HepG2 (cell line): Measurements from ENCODE around the gene PIAS1. TPM values are rescaled to one million over a fixed set of nuclear protein-coding genes. Genes with fewer than 3 reads are reported as not detected.

Experiments
- ATAC-seq: fragments of 200-7000 bp; cut with Tn5 transposase; 3 replicates; pipeline ENCODE4 v1.9.1; 2020; ENCODE audit warnings: mild to moderate bottlenecking, moderate library complexity
- BruUV-seq: library from RNA; stranded (reverse); fragments of 400-500 nt; replicated peaks from 2 replicates; lab custom pipeline; 2021; lab: Mats Ljungman, UMichigan
- CTCF ChIA-PET: fragments of 300-600 bp; formaldehyde crosslinking; extraction: SDS; loops from one replicate; lab custom pipeline; 2021; ENCODE audit warnings: low total read pairs, inconsistent platforms, low intra/inter-chr PET ratio; lab: Yijun Ruan, JAX
- POLR2A ChIA-PET: fragments of 350-600 bp; sonication (Branson Sonifier 250); formaldehyde crosslinking; loops from one replicate; lab custom pipeline; 2020; ENCODE audit warnings: antibody characterized with exemption, inconsistent platforms; lab: Yijun Ruan, JAX
- DNase-seq: peaks from one replicate; pipeline ENCODE4 v3.0.0-alpha.2; 2015; ENCODE audit warnings: low spot score
- FAIRE-seq: peaks from 3 replicates; lab custom pipeline; 2011; peaks lifted over from hg19 to GRCh38; lab: Jason Lieb, UNC
- H2AFZ ChIP-seq: one replicate; pipeline ENCODE4 v1.6.1; 2011; ENCODE audit warnings: low read length, inconsistent platforms
- H3K27ac ChIP-seq: fragments of 300-600 bp; 3 replicates; pipeline ENCODE4 v1.8.0; 2011; ENCODE audit warnings: mixed run types, mild to moderate bottlenecking, mixed read lengths, low read length, inconsistent platforms; ENCODE audit not compliant: insufficient read depth; ENCODE audit errors: extremely low read length
- H3K27me3 ChIP-seq, 2 experiments: fragments of 200-600 bp in 1 of 2; 2 replicates in 1 of 2; 3 replicates in 1 of 2; pipeline versions ENCODE4 v1.6.0 to v1.8.0; 2011; ENCODE audit warnings: low read length in 2 of 2, mild to moderate bottlenecking in 2 of 2, moderate library complexity in 2 of 2, inconsistent platforms in 1 of 2; ENCODE audit not compliant: insufficient read depth in 2 of 2, control insufficient read depth in 1 of 2
- H3K36me3 ChIP-seq, 2 experiments: fragments of 200-600 bp in 1 of 2; replicated peaks in 1 of 2; 2 replicates in 1 of 2; 3 replicates in 1 of 2; pipeline versions ENCODE4 v1.5.1 to v1.8.0; 2011; ENCODE audit warnings: low read length in 2 of 2, inconsistent platforms in 1 of 2; ENCODE audit not compliant: insufficient read depth in 2 of 2, control insufficient read depth in 1 of 2
- H3K4me1 ChIP-seq: 2 replicates; pipeline ENCODE4 v1.5.1; 2012; ENCODE audit warnings: low read length, inconsistent platforms; ENCODE audit not compliant: insufficient read depth
- H3K4me2 ChIP-seq: 2 replicates; pipeline ENCODE4 v1.6.0; 2011; ENCODE audit warnings: low read depth, low read length, inconsistent platforms
- H3K4me3 ChIP-seq, 3 experiments: fragments of 200-600 bp in 1 of 3; sonication (generic), shearing (Covaris generic) in 1 of 3; replicated peaks in 1 of 3; 2 replicates each; pipeline ENCODE4 v1.5.1; 2011 to 2016; ENCODE audit warnings: low read length in 3 of 3, inconsistent platforms in 2 of 3, low read depth in 2 of 3, mild to moderate bottlenecking in 2 of 3, control low read depth in 1 of 3, mixed read lengths in 1 of 3; ENCODE audit not compliant: insufficient read depth in 1 of 3
- H3K79me2 ChIP-seq: one replicate; pipeline ENCODE4 v1.6.1; 2011; ENCODE audit warnings: low read length, inconsistent platforms; ENCODE audit not compliant: insufficient read depth
- H3K9ac ChIP-seq: 2 replicates; pipeline ENCODE4 v1.6.0; 2011; ENCODE audit warnings: mild to moderate bottlenecking, low read depth, low read length, inconsistent platforms; ENCODE audit not compliant: insufficient read depth
- H3K9me3 ChIP-seq: 2 replicates; pipeline ENCODE4 v1.5.1; 2012; ENCODE audit warnings: mild to moderate bottlenecking, low read length
- H4K20me1 ChIP-seq: 2 replicates; pipeline ENCODE4 v1.6.0; 2011; ENCODE audit warnings: inconsistent platforms, mild to moderate bottlenecking, low read length, moderate library complexity; ENCODE audit not compliant: insufficient read depth
- EP300 ChIP-seq, 3 experiments: sonication (generic) in 1 of 3; formaldehyde crosslinking in 1 of 3; IDR thresholded peaks; 2 replicates each; pipeline versions ENCODE4 v1.5.1 to v1.6.1; 2011 to 2020; ENCODE audit warnings: low read depth in 2 of 3, low read length in 2 of 3, borderline replicate concordance in 1 of 3, improper control_type of control experiment in 1 of 3, mild to moderate bottlenecking in 1 of 3, missing genetic modification reagents in 1 of 3, moderate library complexity in 1 of 3
- FOXA1 ChIP-seq, 2 experiments: fragments of 450-650 bp in 1 of 2; sonication (generic) in 1 of 2; formaldehyde crosslinking in 1 of 2; IDR thresholded peaks; 2 replicates each; pipeline versions ENCODE4 v1.4.0 to v1.6.1; 2016 to 2020; ENCODE audit warnings: missing genetic modification reagents in 1 of 2
- LCORL ChIP-seq, 2 experiments: fragments of 450-650 bp in 1 of 2; sonication (generic) in 1 of 2; formaldehyde crosslinking in 1 of 2; IDR thresholded peaks; 2 replicates each; pipeline versions ENCODE4 v1.5.0 to v1.6.1; 2017 to 2020; ENCODE audit warnings: antibody characterized with exemption in 1 of 2, missing genetic modification reagents in 1 of 2
- PCBP1 ChIP-seq: fragments of 200-400 bp; formaldehyde crosslinking; IDR thresholded peaks from 2 replicates; pipeline ENCODE4 v1.6.1; 2017; ENCODE audit warnings: mild to moderate bottlenecking, low read depth, low read length, borderline replicate concordance
- SRY ChIP-seq: sonication (generic); formaldehyde crosslinking; IDR thresholded peaks from 2 replicates; pipeline ENCODE4 v1.8.0; 2022; ENCODE audit warnings: mild to moderate bottlenecking, missing genetic modification reagents
- TBX3 ChIP-seq: fragments of 450-650 bp; IDR thresholded peaks from 2 replicates; pipeline ENCODE4 v1.6.1; 2017; ENCODE audit warnings: antibody characterized with exemption, mild to moderate bottlenecking, inconsistent platforms, borderline replicate concordance
- ZBTB38 ChIP-seq: sonication (generic); formaldehyde crosslinking; IDR thresholded peaks from 2 replicates; pipeline ENCODE4 v1.5.1; 2020; ENCODE audit warnings: mild to moderate bottlenecking, missing genetic modification reagents
- ZNF503 ChIP-seq: sonication (generic); formaldehyde crosslinking; IDR thresholded peaks from 2 replicates; pipeline ENCODE4 v1.4.0; 2020; ENCODE audit warnings: missing genetic modification reagents
- ZNF7 ChIP-seq: IDR thresholded peaks from 2 replicates; pipeline ENCODE4 v1.6.1; 2016; ENCODE audit warnings: missing biosample characterization, missing genetic modification reagents
- ZNF768 ChIP-seq: sonication (generic); formaldehyde crosslinking; IDR thresholded peaks from 2 replicates; pipeline ENCODE4 v1.4.0; 2020; ENCODE audit warnings: missing genetic modification reagents
- ZSCAN5A ChIP-seq: sonication (generic); formaldehyde crosslinking; IDR thresholded peaks from 2 replicates; pipeline ENCODE4 v1.8.0; 2022; ENCODE audit warnings: mild to moderate bottlenecking, missing genetic modification reagents, borderline replicate concordance
- whole genome bisulfite sequencing: methylation state at CpG from one replicate; pipeline ENCODE4 v1.1.6; 2017; ENCODE audit warnings: low lambda C conversion rate; 5-methylcytosine and 5-hydroxymethylcytosine counted together
- in situ Hi-C: cut with HindIII; loops from 2 replicates; pipeline ENCODE4 v1.10.0; 2017; ENCODE audit warnings: low pct_unique_long_range_greater_than_20kb; ENCODE audit not compliant: extremely low pct_ligation_motif_present
- intact Hi-C: fragments of 100-400 bp; cut with micrococcal nuclease; formaldehyde crosslinking; loops from one replicate; pipeline ENCODE4 v1.10.0; 2022; ENCODE audit not compliant: unreplicated experiment
- polyA plus RNA-seq, 8 experiments: library from polyadenylated mRNA; depleted of rRNA in 3 of 8; stranded (reverse) in 7 of 8; unstranded in 1 of 8; fragments of >200 nt; fragmentation: Illumina TruSeq in 4 of 8; extraction: Trizol in 4 of 8; gene quantifications; 2 replicates each; pipeline versions ENCODE4 v1.2.1 to v1.2.3, GENCODE V29; 2011 to 2016; ENCODE audit warnings: low read depth in 4 of 8, missing spikeins in 1 of 8, mixed read lengths in 1 of 8; ENCODE audit not compliant: insufficient read depth in 1 of 8
- total RNA-seq, 5 experiments: library from RNA; depleted of rRNA; stranded (reverse); fragments of >200 nt; fragmentation: Illumina TruSeq; extraction: Trizol; gene quantifications; 2 replicates each; pipeline ENCODE4 v1.2.3, GENCODE V29; 2016; ENCODE audit warnings: low read depth in 1 of 5
- TF ChIP-seq, protein P1 (sequence below): sonication (generic); formaldehyde crosslinking; IDR thresholded peaks from 2 replicates; pipeline ENCODE4 v1.5.0; 2020; ENCODE audit warnings: missing genetic modification reagents

PIAS1 gene
- total and polyA plus RNA-seq, 2 of the 13 experiments (the other 11 are each of a cell fraction or from before 2014, with no cell fraction given), result 20.7 to 33.7 TPM

- in situ Hi-C loops, result no loop called here
- TF ChIP-seq ZBTB38 (CRISPR knock-in tag), result no peak
- no peak for TF ChIP-seq ZNF7 (CRISPR knock-in tag)
- no peak for TF ChIP-seq ZSCAN5A (CRISPR knock-in tag)
- no peak for TF ChIP-seq EP300 (IDR thresholded peaks at IDR 0.05; ENCODE audit: low read depth in 2 of 2, low read length in 2 of 2)
- no peak for TF ChIP-seq EP300 (CRISPR knock-in tag; IDR thresholded peaks at IDR 0.05; ENCODE audit: borderline replicate concordance)
- no peak for FAIRE-seq
These were observed 44.4 kb downstream of the PIAS1 start for GRCh38 chr15:68098465-68098864.

DNA sequence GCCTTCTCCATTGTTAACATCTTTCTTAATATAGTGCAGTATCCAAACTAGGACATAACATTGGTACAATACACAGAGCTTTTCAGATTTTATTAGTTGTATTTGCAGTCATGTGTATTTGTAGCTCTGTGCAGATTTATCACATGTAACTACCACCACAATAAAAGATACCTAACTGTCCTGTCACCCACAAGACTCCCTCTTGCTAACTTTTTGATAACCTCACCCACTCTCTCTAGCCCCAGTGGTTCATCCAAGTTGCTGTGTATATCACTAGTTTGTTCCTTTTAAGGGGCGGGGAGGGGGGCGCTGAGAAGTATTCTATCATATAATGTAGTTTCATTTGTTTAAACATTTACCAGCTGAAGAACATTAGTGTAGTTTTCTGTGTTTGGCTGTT lies 46.1 kb downstream of the PIAS1 start:
- no peak overlapping the region for H3K27ac ChIP-seq
- FAIRE-seq (no peak), ATAC-seq (no peak), DNase-seq (no peak)
- H3K36me3 ChIP-seq, result peaks cover 1 to 12% of the 10 kb centered on the region in 2 experiments; a peak in 3 of 5 replicates
- WGBS, result 96% methylated on average over 2 of the region's 2 CpGs
- H3K4me2 ChIP-seq, result no peak overlapping the region
- H3K9ac ChIP-seq, result no peak overlapping the region
- H3K4me1 ChIP-seq, result peaks cover 11% of the 10 kb centered on the region
- no TSS peak for BruUV-seq
- H3K27me3 ChIP-seq, result no peaks in the 10 kb centered on the region; a peak in 1 of 5 replicates
- CTCF ChIA-PET, result no interaction called here
- H3K79me2 ChIP-seq, result peaks cover 90% of the 10 kb centered on the region
- in situ Hi-C loops (no loop called here), intact Hi-C loops (no loop called here)
- TF ChIP-seq ZNF768 (CRISPR knock-in tag), result no peak
- TF ChIP-seq, protein P1, sequence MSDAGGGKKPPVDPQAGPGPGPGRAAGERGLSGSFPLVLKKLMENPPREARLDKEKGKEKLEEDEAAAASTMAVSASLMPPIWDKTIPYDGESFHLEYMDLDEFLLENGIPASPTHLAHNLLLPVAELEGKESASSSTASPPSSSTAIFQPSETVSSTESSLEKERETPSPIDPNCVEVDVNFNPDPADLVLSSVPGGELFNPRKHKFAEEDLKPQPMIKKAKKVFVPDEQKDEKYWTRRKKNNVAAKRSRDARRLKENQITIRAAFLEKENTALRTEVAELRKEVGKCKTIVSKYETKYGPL (CRISPR knock-in tag), result no peak
- no peak for TF ChIP-seq PCBP1
- TF ChIP-seq ZNF503 (CRISPR knock-in tag), result no peak
- no peak for TF ChIP-seq SRY (CRISPR knock-in tag)
- TF ChIP-seq LCORL (IDR thresholded peaks at IDR 0.05), result no peak
- no peak for TF ChIP-seq LCORL (CRISPR knock-in tag; IDR thresholded peaks at IDR 0.05)
- TF ChIP-seq FOXA1 (IDR thresholded peaks at IDR 0.05), result no peak
- TF ChIP-seq FOXA1 (CRISPR knock-in tag; IDR thresholded peaks at IDR 0.05), result no peak
- TF ChIP-seq TBX3, result no peak
- no peaks in the 10 kb centered on the region for H4K20me1 ChIP-seq
- H2AFZ ChIP-seq, result no peak overlapping the region
- POLR2A ChIA-PET, result no interaction called here
- H3K4me3 ChIP-seq, result no peak overlapping the region
- peaks cover 12% of the 10 kb centered on the region for H3K9me3 ChIP-seq

More at GRCh38 chr15:68098465-68098864, 44.4 kb downstream of the PIAS1 start:
- H3K9ac ChIP-seq, result no peak overlapping the region
- H2AFZ ChIP-seq, result no peak overlapping the region
- no peak for DNase-seq
- H3K27ac ChIP-seq, result no peak overlapping the region
- ChIA-PET CTCF (no interaction called here), POLR2A (no interaction called here)
- no peak overlapping the region for H3K4me2 ChIP-seq
- peaks cover 12% of the 10 kb centered on the region for H3K9me3 ChIP-seq
- H3K4me1 ChIP-seq, result peaks cover 11% of the 10 kb centered on the region
- H3K4me3 ChIP-seq, result no peak overlapping the region
- intact Hi-C loops, result loop anchor here (2.0 kb wide), 1 partner anchor 44 kb away; the partner anchor contains the start of gene PIAS1
- no TSS peak for BruUV-seq
- H3K36me3 ChIP-seq, result peaks cover 1 to 9% of the 10 kb centered on the region in 2 experiments; a peak in 2 of 5 replicates
- H3K79me2 ChIP-seq, result peaks cover 88% of the 10 kb centered on the region
- H4K20me1 ChIP-seq, result no peaks in the 10 kb centered on the region
- no peak for ATAC-seq
- WGBS, result 83% methylated on average over 1 of the region's 1 CpG
- H3K27me3 ChIP-seq, result no peaks in the 10 kb centered on the region; a peak in 1 of 5 replicates
